ENCODE results near the gene IRX4.

IRX4 gene

GRCh38 chr5:1882337-1883119 is at the start of gene IRX4:
Gene IRX4, minus strand, starts transcription at chr5:1882925. Its CDS starts 278 bp downstream, at chr5:1882647.
- no peak for DNase-seq (ENCODE audit: low read depth, low spot score)

DNA sequence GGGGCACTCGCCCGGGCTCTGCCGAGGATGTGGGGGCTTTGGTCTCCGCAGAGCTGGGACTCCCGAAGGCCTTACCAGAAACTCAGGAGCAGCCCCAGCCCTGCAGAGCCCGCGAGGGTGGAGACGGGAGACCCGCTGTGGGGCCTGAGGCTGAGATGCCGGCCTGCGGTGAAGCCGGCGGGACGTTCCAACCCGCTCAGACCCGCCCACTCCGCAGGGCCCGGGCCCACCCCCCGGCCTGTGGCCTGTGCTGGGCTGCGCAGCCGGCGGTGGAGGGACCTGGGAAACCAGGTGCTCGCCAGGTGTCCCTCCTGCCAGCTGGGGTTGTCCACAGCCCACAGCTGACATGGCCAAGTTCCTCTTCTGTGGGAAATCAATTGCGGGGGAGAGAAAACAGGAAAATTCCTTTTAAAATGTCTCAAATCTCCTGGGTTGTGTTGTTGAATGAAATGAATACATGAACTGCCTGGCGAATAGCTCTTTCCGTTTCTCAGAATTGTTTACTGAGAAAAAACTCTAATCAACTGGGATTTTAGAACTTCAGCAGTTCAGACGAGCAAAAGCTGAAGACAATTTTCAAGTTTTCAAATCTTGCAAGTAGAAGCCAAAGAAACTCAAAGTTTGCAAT is 49.0 kb upstream of the IRX4 start:
- no peak for DNase-seq (ENCODE audit: low read depth, low spot score)

- no peak for DNase-seq (ENCODE audit: low read depth, low spot score)
These were observed 48.3 kb upstream of the IRX4 start for GRCh38 chr5:1930880-1931603.

GRCh38 chr5:1930501-1930879 is 47.8 kb upstream of the IRX4 start:
- DNase-seq (ENCODE audit: low read depth, low spot score), result no peak

DNA sequence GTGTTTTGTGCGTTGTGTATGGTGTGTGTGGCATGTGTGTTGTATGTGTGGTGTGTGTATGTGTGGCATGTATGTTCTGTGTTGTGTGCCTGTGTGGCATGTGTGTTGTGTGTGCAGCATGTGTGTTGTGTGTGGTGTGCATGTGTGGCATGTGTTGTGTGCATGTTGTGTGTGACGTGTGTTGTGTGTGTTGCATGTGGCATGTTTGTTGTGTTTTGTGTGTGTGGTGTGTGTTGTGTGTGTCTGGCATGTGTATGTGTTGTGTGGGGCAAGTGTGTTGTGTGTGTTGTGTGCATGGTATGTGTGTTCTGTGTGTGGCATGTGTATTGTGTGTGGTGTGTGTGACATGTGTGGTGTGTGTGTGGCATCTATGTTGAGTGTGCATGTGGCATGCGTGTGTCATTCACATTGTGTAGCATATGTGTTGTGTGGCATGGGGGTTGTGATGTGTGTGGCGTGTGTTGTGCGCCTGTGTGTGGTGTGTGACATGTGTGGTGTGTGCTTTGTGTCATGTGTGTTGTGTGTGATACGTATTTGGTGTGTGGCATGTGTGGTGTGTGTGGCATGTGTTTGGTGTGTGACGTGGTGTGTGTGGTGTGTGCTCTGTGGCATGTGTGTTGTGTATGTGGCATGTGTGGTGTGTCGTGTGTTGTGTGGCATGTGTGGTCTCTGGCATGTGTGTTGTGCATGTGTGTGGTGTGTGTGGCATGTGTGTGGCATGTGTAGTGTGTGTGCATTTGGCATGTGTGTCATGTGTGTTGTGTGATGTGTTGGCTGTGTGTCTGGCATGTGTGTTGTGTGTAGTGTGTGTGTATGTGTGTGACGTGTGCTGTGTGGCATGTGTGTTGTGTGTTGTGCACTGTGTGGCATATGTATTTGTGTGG is 46.6 kb upstream of the IRX4 start:
- no peak for DNase-seq (ENCODE audit: low read depth, low spot score)

DNA sequence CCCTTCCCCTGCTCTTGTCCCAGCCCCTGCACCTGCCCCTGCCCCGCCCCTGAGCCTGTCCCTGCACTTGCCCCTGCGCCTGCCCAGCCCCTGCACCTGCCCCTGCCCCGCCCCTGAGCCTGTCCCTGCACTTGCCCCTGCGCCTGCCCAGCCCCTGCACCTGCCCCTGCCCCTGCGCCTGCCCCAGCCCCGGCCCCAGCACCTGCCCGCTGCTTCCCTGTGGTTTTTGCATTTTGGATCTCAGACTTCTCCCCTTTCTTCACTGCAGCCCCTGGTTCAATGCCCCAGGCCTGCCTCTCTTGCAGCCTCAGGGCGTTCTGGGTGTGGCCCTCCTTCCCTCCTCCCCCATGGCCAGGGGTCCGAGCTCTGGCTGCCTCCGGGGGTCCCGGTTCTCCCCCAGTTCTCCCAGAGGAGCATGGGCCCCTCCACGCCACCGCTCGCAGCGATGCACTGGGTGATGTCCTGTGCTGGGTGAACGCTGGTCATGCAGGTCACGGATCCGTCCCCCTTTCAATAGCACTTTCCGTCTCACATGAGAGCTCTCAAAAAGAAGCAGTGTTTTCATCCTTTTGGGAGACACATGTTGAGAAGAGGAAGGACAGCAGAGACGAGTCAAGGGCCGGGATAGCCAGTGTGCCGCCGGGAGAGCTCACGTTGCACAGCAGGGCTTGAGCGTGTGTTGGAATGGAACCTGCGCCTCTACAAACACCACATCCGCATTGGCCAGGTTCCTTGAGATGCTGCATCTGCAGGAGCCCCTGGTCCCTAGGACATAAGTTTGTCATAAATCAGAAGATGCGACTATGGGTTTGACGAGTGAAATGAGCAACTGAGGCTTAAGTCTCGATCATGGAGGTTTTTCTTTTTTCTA is 44.0 kb upstream of the IRX4 start:
- DNase-seq (ENCODE audit: low read depth, low spot score), result no peak

- DNase-seq (ENCODE audit: low read depth, low spot score), result no peak
These were observed 43.3 kb upstream of the IRX4 start for GRCh38 chr5:1926071-1926440.

DNA sequence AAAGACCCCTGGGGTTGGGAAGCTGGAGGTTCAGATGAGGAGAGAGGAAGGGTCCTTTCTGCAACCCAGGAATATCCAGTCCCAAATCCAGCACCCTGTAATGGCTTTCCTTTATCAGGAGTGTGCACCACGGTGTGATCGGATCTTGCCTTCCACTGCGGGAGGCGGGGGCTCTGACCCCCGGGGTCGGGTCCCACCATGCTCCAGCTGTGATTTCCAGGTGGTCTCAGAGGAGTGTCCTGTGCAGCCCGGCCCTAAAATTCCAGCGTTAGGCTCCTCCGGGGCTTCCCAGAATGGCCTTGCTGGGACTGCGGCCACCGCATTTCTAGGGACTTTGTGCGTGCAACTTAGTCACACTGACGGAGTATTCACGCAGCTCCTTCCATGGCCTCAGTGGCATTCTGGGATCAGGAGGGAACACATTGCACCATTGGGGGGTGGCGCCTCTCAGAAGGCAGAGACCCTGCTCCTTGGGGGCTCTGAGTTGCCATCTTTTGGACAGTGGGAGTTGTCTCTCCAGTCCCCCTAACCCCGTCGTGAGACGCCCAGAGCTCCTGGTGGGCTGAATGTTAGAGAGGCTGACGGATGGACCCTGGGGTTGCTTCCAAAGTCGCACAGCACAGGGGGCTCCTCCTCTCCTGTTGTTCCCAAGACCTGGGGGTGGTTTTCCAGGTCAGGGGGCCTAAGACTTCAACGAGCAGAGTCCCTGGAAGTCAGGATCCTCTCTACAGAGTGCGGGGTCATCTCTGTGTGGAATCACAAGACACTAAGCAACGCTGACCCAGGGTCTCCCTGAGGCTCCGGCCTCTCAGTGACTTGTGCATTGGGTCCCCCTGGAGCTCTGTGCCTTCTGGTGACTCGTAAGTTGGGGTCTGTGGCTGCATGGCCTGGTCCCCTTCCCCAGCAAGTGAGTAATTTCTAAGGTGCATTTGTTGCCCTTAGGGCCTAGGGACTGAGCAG is 42.7 kb upstream of the IRX4 start:
- no peak for DNase-seq (ENCODE audit: low read depth, low spot score)

GRCh38 chr5:1923766-1924165 is 41.0 kb upstream of the IRX4 start:
- no peak for DNase-seq (ENCODE audit: low read depth, low spot score)

GRCh38 chr5:1923341-1923740 is 40.6 kb upstream of the IRX4 start:
- DNase-seq (ENCODE audit: low read depth, low spot score), result no peak

DNA sequence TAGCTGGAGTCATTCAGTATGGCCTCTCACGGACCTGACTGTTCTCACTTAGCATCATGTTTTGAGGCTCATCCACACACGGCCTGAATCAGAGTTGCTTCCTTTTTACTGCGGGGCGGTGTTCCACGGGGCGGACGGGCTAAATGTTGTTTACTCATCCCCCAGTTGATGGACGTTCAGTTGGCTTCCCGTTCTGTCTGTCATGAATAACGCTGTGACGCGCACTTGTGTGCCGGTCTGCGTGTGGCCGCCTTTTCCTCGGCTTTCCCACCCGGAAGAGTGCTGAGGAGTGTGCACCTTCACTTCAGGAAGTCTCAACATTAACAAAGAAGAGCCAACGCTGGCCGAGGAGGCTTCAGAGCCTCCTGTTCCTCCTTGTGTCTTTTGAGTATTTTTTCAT is 39.0 kb upstream of the IRX4 start:
- DNase-seq (ENCODE audit: low read depth, low spot score), result no peak

DNA sequence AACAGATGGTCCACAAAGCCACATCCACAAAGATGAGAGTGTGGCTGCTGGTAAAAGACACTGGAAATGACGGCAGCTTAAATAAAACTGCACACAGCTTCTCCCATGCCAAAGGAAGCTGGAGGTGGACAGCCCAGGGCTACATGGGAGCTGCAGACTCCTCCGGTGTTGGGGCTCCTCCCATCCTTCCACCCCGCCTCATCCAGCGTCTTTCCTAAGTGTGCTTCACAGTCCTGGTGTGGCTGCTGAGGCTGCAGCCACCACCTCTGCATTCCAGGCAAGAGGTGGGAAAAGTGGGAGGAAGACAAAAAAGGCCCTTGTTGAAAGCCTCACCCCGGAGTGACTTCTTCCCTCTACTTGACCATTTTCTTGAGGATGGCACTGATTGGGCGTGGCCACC is 37.0 kb upstream of the IRX4 start:
- DNase-seq (ENCODE audit: low read depth, low spot score), result no peak

- no peak for DNase-seq (ENCODE audit: low read depth, low spot score)
These were observed 36.5 kb upstream of the IRX4 start for GRCh38 chr5:1919209-1919566.

- no peak for DNase-seq (ENCODE audit: low read depth, low spot score)
These were observed 35.9 kb upstream of the IRX4 start for GRCh38 chr5:1918488-1919208.

DNA sequence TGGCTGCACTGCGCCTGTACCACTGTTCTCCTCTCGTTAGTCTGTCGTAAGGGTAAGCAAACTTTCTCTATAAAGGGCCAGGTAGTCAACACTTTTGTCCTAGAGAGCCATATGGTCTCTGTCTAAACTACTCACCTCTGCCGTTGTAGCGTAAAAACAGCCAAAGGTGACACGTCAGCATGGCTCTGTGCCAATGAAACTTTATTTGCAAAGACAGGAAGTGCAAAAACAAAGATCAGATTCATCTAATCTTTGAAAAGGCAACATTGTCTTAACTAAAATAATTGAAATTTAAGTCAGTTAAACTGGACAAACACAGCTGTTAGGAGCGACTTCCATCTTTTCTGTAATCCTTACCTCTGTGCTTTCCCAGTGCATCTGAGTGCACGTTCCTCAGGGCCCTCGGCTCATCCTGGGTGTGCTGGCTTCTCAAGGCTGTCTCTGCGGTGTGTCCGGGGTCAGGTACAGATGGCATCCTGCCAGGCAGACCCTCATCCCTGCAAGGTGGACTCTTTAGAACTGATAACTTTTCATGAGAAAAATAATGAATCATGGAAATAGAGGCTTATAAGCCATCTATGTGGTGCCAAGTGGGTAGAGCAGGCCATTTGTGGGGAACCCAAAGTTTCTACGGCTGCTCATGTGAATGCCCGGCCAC is 35.2 kb upstream of the IRX4 start:
- no peak for DNase-seq (ENCODE audit: low read depth, low spot score)

DNA sequence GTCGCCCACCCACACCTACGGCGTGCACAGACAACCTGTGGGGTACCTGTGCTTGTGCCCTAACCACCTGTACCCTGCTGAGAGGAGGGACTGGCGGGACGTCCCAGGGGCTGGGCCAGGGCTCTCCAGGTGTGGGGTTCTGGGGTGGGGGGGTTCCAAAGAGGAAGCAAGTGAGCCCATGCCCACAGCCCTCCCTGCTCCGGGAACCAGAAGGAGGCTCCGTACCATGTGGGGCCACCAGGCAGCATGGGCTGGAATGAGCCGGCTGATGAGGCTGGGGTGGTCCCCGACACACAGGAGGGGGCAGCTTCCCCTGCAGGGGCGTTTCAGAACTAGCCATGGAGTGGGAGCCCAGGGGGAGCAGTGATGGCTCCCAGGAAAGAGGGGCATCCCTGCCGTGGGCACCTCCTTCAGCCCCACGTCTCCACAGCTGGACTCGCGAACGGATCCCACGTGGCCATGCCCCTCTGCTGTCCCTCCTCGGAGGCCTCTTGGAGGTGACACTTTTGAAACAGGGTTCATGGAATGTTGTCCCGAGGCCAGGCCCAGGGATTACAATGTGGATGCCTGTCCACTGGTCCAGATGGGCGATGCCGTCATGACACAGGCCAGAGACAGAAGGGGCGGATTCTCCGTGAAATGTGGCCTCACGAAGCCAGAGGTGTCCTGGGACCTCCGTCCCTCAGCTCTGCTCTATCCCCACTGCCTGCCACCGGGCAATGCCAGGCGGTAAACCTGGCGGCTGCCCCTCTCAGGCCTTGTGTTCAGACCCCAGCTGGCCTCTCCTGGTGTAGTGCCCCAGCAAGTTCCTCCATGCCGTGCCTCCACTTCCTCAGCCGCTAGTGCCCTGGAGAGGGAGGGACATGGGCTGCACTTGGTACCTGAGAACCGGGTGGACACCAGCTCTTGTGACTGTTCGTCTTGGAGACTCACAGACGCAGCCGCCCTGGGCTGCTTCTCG is 33.6 kb upstream of the IRX4 start:
- DNase-seq (ENCODE audit: low read depth, low spot score), result no peak

DNA sequence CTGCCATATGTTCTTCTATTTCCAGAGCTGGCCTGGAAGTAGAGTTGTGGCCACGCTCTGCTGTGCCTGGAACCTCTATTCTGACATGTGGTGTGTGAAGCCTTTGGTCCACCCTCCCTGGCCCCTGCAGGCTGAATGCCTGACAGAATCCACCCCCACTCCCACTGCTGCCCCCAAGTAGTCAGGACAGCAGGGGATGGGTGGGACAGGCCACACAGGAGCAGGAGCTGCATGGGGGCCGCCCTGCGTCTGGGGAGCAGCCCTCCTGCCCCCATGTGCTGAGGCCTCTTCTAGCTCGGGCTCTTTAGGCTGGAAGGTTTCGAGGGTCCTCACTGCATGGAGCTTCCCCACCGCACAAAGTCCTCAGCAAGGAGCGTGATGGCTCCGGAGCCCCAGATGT is 32.6 kb upstream of the IRX4 start:
- no peak for DNase-seq (ENCODE audit: low read depth, low spot score)

Data from iPS DF 19.7 (cell line).